Tibial artery (tissue), 4 donors: ENCODE results near the gene KTN1.

ENCODE experiments used
- DNase-seq, 2 donors: peaks; one replicate each; pipeline ENCODE4 v3.0.0-alpha.2; 2019
- H3K27ac ChIP-seq, 2 donors: fragments of 200-600 bp; sonication (generic) in 1 of 2; 1 replicate in 1 of 2; 2 replicates in 1 of 2; pipeline ENCODE4 v1.5.1; 2018 to 2019; ENCODE audit warnings: mild to moderate bottlenecking in 1 of 2
- H3K27me3 ChIP-seq, 2 donors: fragments of 200-600 bp; sonication (generic) in 1 of 2; one replicate each; pipeline versions ENCODE4 v1.5.1 to v1.6.0; 2016 to 2019
- H3K36me3 ChIP-seq, 3 donors: fragments of 200-600 bp; sonication (generic) in 2 of 3; one replicate each; pipeline ENCODE4 v1.5.1; 2016 to 2019; ENCODE audit warnings: mild to moderate bottlenecking in 2 of 3
- H3K4me1 ChIP-seq, 4 donors: fragments of 200-600 bp; sonication (generic) in 2 of 4; 1 replicate in 3 of 4; 2 replicates in 1 of 4; pipeline ENCODE4 v1.5.1; 2016 to 2019
- H3K4me3 ChIP-seq, 2 donors: fragments of 200-600 bp; sonication (generic) in 1 of 2; 1 replicate in 1 of 2; 2 replicates in 1 of 2; pipeline ENCODE4 v1.5.1; 2018 to 2019; ENCODE audit warnings: mild to moderate bottlenecking in 2 of 2
- H3K9me3 ChIP-seq, 3 donors: fragments of 200-600 bp; sonication (generic) in 1 of 3; one replicate each; pipeline ENCODE4 v1.5.1; 2016 to 2019
- CTCF ChIP-seq, 2 experiments: fragments of 200-600 bp in 1 of 2; fragments of 450-650 bp in 1 of 2; IDR thresholded peaks; one replicate each; pipeline ENCODE4 v1.5.1; 2017 to 2019; ENCODE audit warnings: antibody characterized with exemption in 2 of 2, mild to moderate bottlenecking in 1 of 2, moderate library complexity in 1 of 2
- intact Hi-C: fragments of 100-400 bp; cut with DNase I; formaldehyde crosslinking; loops from one replicate; pipeline ENCODE4 v1.15.0; 2023; ENCODE audit warnings: low total_unique reads

The KTN1 gene

GRCh38 chr14:55604488-55604887 is 24.5 kb downstream of the KTN1 start:
- H3K4me3 ChIP-seq: no peak overlapping the region
- peaks cover 0 to 4% (median 0%) of the 10 kb centered on the region in 3 donors for H3K36me3 ChIP-seq
- TF ChIP-seq CTCF (IDR thresholded peaks at IDR 0.05): no peak
- no peak for DNase-seq
- peak overlapping the region; percentile 45 to 49 for H3K27ac ChIP-seq
- no peaks in the 10 kb centered on the region for H3K9me3 ChIP-seq
- peaks cover 0 to 87% (median 31%) of the 10 kb centered on the region in 4 donors for H3K4me1 ChIP-seq
- intact Hi-C loops: no loop called here
- no peaks in the 10 kb centered on the region for H3K27me3 ChIP-seq

- Histone ChIP-seq H3K4me1 (peaks cover 0 to 92% (median 36%) of the 10 kb centered on the region in 4 donors), H3K4me3 (no peak overlapping the region), H3K27me3 (no peaks in the 10 kb centered on the region), H3K36me3 (peaks cover 0 to 4% (median 0%) of the 10 kb centered on the region in 3 donors), H3K27ac (peak overlapping the region in 1 of 2 donors; percentile 31), H3K9me3 (no peaks in the 10 kb centered on the region)
- intact Hi-C loops: no loop called here
- no peak for TF ChIP-seq CTCF (IDR thresholded peaks at IDR 0.05)
- DNase-seq: no peak
Observed at GRCh38 chr14:55604900-55605418, 25.0 kb downstream of the KTN1 start.

- intact Hi-C loops: no loop called here
- Histone ChIP-seq H3K4me1 (peaks cover 0 to 96% (median 38%) of the 10 kb centered on the region in 4 donors), H3K4me3 (no peak overlapping the region), H3K27me3 (no peaks in the 10 kb centered on the region), H3K27ac (no peak overlapping the region), H3K9me3 (no peaks in the 10 kb centered on the region), H3K36me3 (peaks cover 0 to 4% (median 0%) of the 10 kb centered on the region in 3 donors)
- no peak for TF ChIP-seq CTCF (IDR thresholded peaks at IDR 0.05)
- no peak for DNase-seq
Observed at GRCh38 chr14:55605793-55606192, 25.8 kb downstream of the KTN1 start.

GRCh38 chr14:55607386-55607785 is 27.4 kb downstream of the KTN1 start:
- Histone ChIP-seq H3K27me3 (no peaks in the 10 kb centered on the region), H3K4me1 (peaks cover 0 to 85% (median 36%) of the 10 kb centered on the region in 4 donors), H3K4me3 (no peak overlapping the region), H3K27ac (no peak overlapping the region), H3K9me3 (no peaks in the 10 kb centered on the region), H3K36me3 (no peaks in the 10 kb centered on the region)
- intact Hi-C loops: no loop called here
- no peak for DNase-seq
- no peak for TF ChIP-seq CTCF (IDR thresholded peaks at IDR 0.05)

GRCh38 chr14:55609681-55610080 is 29.7 kb downstream of the KTN1 start:
- no peak for DNase-seq
- TF ChIP-seq CTCF (IDR thresholded peaks at IDR 0.05): no peak
- Histone ChIP-seq H3K27ac (no peak overlapping the region), H3K4me3 (no peak overlapping the region), H3K27me3 (no peaks in the 10 kb centered on the region), H3K9me3 (no peaks in the 10 kb centered on the region), H3K36me3 (peaks cover 0 to 4% (median 0%) of the 10 kb centered on the region in 3 donors), H3K4me1 (peaks cover 0 to 79% (median 19%) of the 10 kb centered on the region in 4 donors)
- intact Hi-C loops: no loop called here
